Duodenal mucosa (tissue), 2 donors: Measurements from ENCODE around the gene FASTKD1.
"Not testable (repeated sequence)": the region's sequence is repeated elsewhere in the genome, so short reads cannot be mapped to it uniquely, and the experiment has no call there.

Experiments used
- H3K27ac ChIP-seq: one replicate; pipeline ENCODE4 v1.7.0; 2013; ENCODE audit warnings: low read depth, low read length
- H3K27me3 ChIP-seq, 2 donors: one replicate each; pipeline ENCODE4 v1.7.0; 2013; ENCODE audit warnings: low read length in 2 of 2, control low read depth in 1 of 2; ENCODE audit not compliant: insufficient read depth in 2 of 2, control insufficient read depth in 1 of 2
- H3K36me3 ChIP-seq, 2 donors: one replicate each; pipeline ENCODE4 v1.7.0; 2013; ENCODE audit warnings: low read length in 2 of 2, control low read depth in 1 of 2; ENCODE audit not compliant: insufficient read depth in 2 of 2, control insufficient read depth in 1 of 2
- H3K4me1 ChIP-seq, 2 donors: one replicate each; pipeline ENCODE4 v1.7.0; 2013; ENCODE audit warnings: low read length in 2 of 2, control low read depth in 1 of 2; ENCODE audit not compliant: insufficient read depth in 2 of 2, control insufficient read depth in 1 of 2
- H3K4me3 ChIP-seq, 2 donors: one replicate each; pipeline ENCODE4 v1.7.0; 2013; ENCODE audit warnings: low read length in 2 of 2, low read depth in 1 of 2
- H3K9ac ChIP-seq, 2 donors: one replicate each; pipeline ENCODE4 v1.7.0; 2013; ENCODE audit warnings: low read length in 2 of 2, low read depth in 1 of 2
- H3K9me3 ChIP-seq, 2 donors: one replicate each; pipeline ENCODE4 v1.7.0; 2013; ENCODE audit warnings: low read length in 2 of 2, control low read depth in 1 of 2; ENCODE audit not compliant: control insufficient read depth in 1 of 2

FASTKD1 gene

GRCh38 chr2:169572821-169573159, 875 bp downstream of the FASTKD1 start:
- peak overlapping the region; percentile 88 to 97 for H3K4me3 ChIP-seq
- no peak overlapping the region for H3K27ac ChIP-seq
- peaks cover 7 to 10% of the 10 kb centered on the region in 2 donors for H3K4me1 ChIP-seq
- peak overlapping the region; percentile 73 to 76 for H3K9ac ChIP-seq
- no peaks in the 10 kb centered on the region for H3K9me3 ChIP-seq
- peaks cover 0 to 7% of the 10 kb centered on the region in 2 donors for H3K36me3 ChIP-seq
- no peaks in the 10 kb centered on the region for H3K27me3 ChIP-seq

GRCh38 chr2:169572189-169572588, 1.5 kb downstream of the FASTKD1 start:
- Histone ChIP-seq H3K27ac (no peak overlapping the region), H3K9ac (no peak overlapping the region), H3K9me3 (no peaks in the 10 kb centered on the region), H3K36me3 (peaks cover 0 to 7% of the 10 kb centered on the region in 2 donors), H3K4me1 (peaks cover 7 to 10% of the 10 kb centered on the region in 2 donors), H3K4me3 (peak overlapping the region; percentile 39 to 88), H3K27me3 (no peaks in the 10 kb centered on the region)

GRCh38 chr2:169571571-169571970, 2.1 kb downstream of the FASTKD1 start:
- Histone ChIP-seq H3K27ac (no peak overlapping the region), H3K9me3 (no peaks in the 10 kb centered on the region), H3K36me3 (peaks cover 0 to 7% of the 10 kb centered on the region in 2 donors), H3K4me3 (peak overlapping the region in 1 of 2 donors; percentile 39), H3K9ac (no peak overlapping the region), H3K4me1 (peaks cover 7 to 10% of the 10 kb centered on the region in 2 donors), H3K27me3 (no peaks in the 10 kb centered on the region)

- H3K27ac ChIP-seq, H3K9me3 ChIP-seq, H3K36me3 ChIP-seq, H3K27me3 ChIP-seq, H3K4me3 ChIP-seq, H3K9ac ChIP-seq: not testable (repeated sequence)
- H3K4me1 ChIP-seq = peaks cover 7 to 10% of the 10 kb centered on the region in 2 donors
Observed at GRCh38 chr2:169570752-169571151, 2.9 kb downstream of the FASTKD1 start.

GRCh38 chr2:169569948-169570347, 3.7 kb downstream of the FASTKD1 start:
- H3K4me3 ChIP-seq = no peak overlapping the region
- H3K36me3 ChIP-seq = peaks cover 0 to 10% of the 10 kb centered on the region in 2 donors

GRCh38 chr2:169565686-169566085, 8.0 kb downstream of the FASTKD1 start:
- no peak overlapping the region for H3K4me3 ChIP-seq

More at GRCh38 chr2:169569948-169570347, 3.7 kb downstream of the FASTKD1 start:
- Histone ChIP-seq H3K27ac (no peak overlapping the region), H3K9ac (no peak overlapping the region), H3K27me3 (no peaks in the 10 kb centered on the region), H3K4me1 (peaks cover 7 to 10% of the 10 kb centered on the region in 2 donors), H3K9me3 (no peaks in the 10 kb centered on the region)

GRCh38 chr2:169562519-169562918, 11.1 kb downstream of the FASTKD1 start:
- H3K36me3 ChIP-seq = peaks cover 9 to 17% of the 10 kb centered on the region in 2 donors
- no peaks in the 10 kb centered on the region for H3K27me3 ChIP-seq
- no peaks in the 10 kb centered on the region for H3K9me3 ChIP-seq
- H3K9ac ChIP-seq = no peak overlapping the region
- no peak overlapping the region for H3K27ac ChIP-seq
- no peaks in the 10 kb centered on the region for H3K4me1 ChIP-seq
- H3K4me3 ChIP-seq = no peak overlapping the region

More at GRCh38 chr2:169565686-169566085, 8.0 kb downstream of the FASTKD1 start:
- Histone ChIP-seq H3K27me3 (no peaks in the 10 kb centered on the region), H3K27ac (no peak overlapping the region), H3K9me3 (no peaks in the 10 kb centered on the region), H3K9ac (no peak overlapping the region), H3K36me3 (peaks cover 0 to 17% of the 10 kb centered on the region in 2 donors), H3K4me1 (no peaks in the 10 kb centered on the region)

- not testable (repeated sequence) for H3K27ac ChIP-seq, H3K9me3 ChIP-seq, H3K27me3 ChIP-seq, H3K4me3 ChIP-seq, H3K9ac ChIP-seq, H3K4me1 ChIP-seq
- H3K36me3 ChIP-seq = peaks cover 9 to 17% of the 10 kb centered on the region in 2 donors
Observed at GRCh38 chr2:169562084-169562483, 11.6 kb downstream of the FASTKD1 start.

- Histone ChIP-seq H3K27me3 (no peaks in the 10 kb centered on the region), H3K9me3 (no peaks in the 10 kb centered on the region), H3K9ac (no peak overlapping the region), H3K27ac (no peak overlapping the region), H3K4me1 (no peaks in the 10 kb centered on the region), H3K36me3 (peaks cover 9 to 21% of the 10 kb centered on the region in 2 donors), H3K4me3 (no peak overlapping the region)
Observed at GRCh38 chr2:169561364-169561763, 12.3 kb downstream of the FASTKD1 start.

- Histone ChIP-seq H3K9me3 (no peaks in the 10 kb centered on the region), H3K4me3 (no peak overlapping the region), H3K27ac (no peak overlapping the region), H3K9ac (no peak overlapping the region), H3K4me1 (no peaks in the 10 kb centered on the region), H3K36me3 (peaks cover 0 to 51% of the 10 kb centered on the region in 2 donors), H3K27me3 (no peaks in the 10 kb centered on the region)
Observed at GRCh38 chr2:169546756-169547155, 26.9 kb downstream of the FASTKD1 start.

GRCh38 chr2:169542433-169542832, 31.2 kb downstream of the FASTKD1 start:
- H3K36me3 ChIP-seq = peaks cover 0 to 34% of the 10 kb centered on the region in 2 donors
- no peaks in the 10 kb centered on the region for H3K4me1 ChIP-seq
- H3K4me3 ChIP-seq = no peak overlapping the region
- H3K27ac ChIP-seq = no peak overlapping the region
- no peaks in the 10 kb centered on the region for H3K9me3 ChIP-seq
- no peaks in the 10 kb centered on the region for H3K27me3 ChIP-seq
- H3K9ac ChIP-seq = no peak overlapping the region
